GM12864 (cell line): ENCODE measurements around the gene IL1A.

Experiments used
- DNase-seq: peaks from one replicate; pipeline ENCODE4 v3.0.0-alpha.2; 2011; ENCODE audit warnings: low read depth
- H3K4me3 ChIP-seq: 2 replicates; pipeline ENCODE4 v1.5.1; 2011; ENCODE audit warnings: mild to moderate bottlenecking, low read depth, low read length, control low read depth
- TF ChIP-seq, protein P1 (sequence below): IDR thresholded peaks from 2 replicates; pipeline ENCODE4 v1.5.1; 2011; ENCODE audit warnings: low read depth, mild to moderate bottlenecking, moderate library complexity, low read length, control low read depth, inconsistent platforms; ENCODE audit errors: missing control alignments

The IL1A gene

DNA sequence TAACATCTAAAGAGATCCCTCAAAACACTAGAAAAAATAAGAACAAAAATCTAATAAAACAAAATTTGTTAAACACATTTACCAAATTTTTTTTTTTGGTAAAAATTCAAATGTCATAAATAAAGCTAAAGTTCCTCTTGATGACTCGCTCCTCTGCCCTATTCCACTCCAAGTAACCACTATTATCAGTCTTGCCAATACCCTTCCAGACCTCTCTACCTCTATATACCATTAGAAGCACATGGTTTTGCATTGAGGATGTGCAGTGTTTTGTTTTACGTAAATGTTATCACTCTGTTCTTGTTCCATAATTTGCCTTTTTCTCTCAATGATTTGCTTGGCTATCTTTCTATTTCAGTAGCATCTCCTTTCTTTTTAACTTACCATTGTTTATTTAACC lies 41.4 kb upstream of the IL1A start:
- DNase-seq = no peak
- H3K4me3 ChIP-seq = no peak overlapping the region
- TF ChIP-seq, protein P1, sequence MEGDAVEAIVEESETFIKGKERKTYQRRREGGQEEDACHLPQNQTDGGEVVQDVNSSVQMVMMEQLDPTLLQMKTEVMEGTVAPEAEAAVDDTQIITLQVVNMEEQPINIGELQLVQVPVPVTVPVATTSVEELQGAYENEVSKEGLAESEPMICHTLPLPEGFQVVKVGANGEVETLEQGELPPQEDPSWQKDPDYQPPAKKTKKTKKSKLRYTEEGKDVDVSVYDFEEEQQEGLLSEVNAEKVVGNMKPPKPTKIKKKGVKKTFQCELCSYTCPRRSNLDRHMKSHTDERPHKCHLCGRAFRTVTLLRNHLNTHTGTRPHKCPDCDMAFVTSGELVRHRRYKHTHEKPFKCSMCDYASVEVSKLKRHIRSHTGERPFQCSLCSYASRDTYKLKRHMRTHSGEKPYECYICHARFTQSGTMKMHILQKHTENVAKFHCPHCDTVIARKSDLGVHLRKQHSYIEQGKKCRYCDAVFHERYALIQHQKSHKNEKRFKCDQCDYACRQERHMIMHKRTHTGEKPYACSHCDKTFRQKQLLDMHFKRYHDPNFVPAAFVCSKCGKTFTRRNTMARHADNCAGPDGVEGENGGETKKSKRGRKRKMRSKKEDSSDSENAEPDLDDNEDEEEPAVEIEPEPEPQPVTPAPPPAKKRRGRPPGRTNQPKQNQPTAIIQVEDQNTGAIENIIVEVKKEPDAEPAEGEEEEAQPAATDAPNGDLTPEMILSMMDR = no peak

DNA sequence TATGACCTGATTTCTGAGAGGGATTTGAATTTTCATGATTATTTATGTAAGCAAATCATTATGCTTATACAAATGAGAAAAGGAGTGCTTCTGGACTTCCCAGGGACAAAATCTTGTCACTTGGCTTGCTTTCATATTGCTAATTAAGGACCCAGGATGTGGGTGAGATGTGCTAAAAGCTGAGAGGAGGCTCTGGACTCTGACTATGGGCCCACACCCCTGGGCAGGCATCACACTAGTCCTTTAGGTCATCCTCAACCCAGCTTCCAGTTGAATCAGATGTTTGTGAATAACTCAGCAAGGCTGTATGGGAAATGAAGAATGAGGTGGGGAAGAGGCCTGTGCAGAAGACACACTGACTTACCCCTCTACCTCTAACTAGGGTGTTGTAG lies 40.4 kb upstream of the IL1A start:
- TF ChIP-seq, protein P1 = no peak
- DNase-seq = no peak
- H3K4me3 ChIP-seq = no peak overlapping the region

DNA sequence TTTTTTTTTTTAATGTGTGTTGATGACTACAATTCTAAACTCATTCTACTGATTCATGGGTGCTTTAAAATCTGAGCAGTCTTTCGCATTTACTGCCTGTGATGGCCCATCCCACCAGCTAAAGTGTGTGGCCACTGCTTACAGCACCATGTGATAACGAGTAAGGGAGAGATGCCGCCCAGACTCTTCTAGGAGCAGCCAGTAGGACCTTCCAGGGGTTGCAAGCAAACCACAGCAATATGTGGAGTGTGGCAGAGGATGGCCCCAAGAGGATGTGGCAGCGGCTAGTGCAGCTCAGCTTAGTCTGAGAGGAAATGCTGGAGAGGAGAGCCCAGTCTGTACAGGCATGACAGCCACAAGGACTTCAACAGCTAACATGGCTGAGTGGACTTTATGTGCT lies 37.4 kb upstream of the IL1A start:
- TF ChIP-seq, protein P1 = no peak
- no peak for DNase-seq
- no peak overlapping the region for H3K4me3 ChIP-seq

DNA sequence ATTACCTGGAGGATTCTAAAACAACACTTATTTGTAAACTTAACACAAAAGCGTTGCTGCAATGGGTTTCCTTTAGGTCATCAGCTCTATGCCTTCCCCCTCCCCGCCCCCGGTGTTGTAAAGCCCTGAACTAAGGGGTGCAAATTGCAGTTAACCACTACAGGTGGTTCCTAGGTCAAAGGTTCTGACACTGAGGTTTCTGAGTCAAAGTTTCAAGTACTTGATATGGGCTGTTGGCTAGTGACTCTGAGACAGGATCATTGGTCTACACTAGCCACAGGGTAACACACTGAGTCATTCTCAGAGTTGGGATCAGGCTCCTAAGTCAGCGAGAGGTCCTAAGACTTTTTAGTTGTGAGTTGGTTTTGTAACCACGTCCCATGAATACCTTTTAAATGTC lies 36.8 kb upstream of the IL1A start:
- TF ChIP-seq, protein P1 = no peak
- peak; percentile 68 for DNase-seq
- no peak overlapping the region for H3K4me3 ChIP-seq

DNA sequence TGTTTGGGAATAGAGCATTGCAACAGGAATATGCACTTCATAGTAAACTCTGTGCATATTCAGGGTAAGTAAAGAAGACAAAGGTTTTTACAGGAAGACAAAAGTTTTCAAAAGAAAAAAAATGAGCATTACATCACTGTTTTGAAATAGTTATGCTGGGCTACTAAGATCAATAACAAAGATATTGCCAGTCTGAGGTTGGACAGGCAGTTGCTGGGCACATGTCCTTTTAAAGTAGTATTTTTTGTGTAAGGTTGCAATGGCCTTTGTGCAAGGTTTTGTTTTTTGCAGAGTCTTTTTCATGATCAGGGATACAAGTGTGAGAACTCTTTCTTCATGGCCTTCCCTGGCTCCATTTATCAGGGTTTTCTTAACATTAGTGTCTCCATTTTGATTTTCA lies 36.0 kb upstream of the IL1A start:
- TF ChIP-seq, protein P1 = no peak
- no peak for DNase-seq
- no peak overlapping the region for H3K4me3 ChIP-seq

DNA sequence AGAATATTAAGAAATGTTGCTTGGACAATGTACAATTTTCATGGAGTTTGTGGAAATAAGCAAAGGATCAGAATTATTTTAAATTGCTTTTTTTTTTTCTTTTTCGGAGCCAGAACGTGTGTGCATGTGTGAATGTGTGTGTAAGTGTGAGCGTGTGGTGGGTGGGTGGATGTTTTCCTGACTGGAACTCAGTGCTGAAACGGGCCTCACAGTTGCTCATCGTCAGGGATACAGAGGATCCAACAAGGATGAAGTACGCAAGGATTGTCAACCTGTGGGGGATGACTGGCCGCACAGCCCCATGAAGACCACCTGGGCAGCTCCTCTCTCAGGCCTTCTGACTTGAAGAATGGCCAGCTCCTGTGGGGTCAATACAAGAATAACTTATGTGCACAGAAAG lies 34.8 kb upstream of the IL1A start:
- TF ChIP-seq, protein P1 = no peak
- DNase-seq = no peak
- H3K4me3 ChIP-seq = no peak overlapping the region

DNA sequence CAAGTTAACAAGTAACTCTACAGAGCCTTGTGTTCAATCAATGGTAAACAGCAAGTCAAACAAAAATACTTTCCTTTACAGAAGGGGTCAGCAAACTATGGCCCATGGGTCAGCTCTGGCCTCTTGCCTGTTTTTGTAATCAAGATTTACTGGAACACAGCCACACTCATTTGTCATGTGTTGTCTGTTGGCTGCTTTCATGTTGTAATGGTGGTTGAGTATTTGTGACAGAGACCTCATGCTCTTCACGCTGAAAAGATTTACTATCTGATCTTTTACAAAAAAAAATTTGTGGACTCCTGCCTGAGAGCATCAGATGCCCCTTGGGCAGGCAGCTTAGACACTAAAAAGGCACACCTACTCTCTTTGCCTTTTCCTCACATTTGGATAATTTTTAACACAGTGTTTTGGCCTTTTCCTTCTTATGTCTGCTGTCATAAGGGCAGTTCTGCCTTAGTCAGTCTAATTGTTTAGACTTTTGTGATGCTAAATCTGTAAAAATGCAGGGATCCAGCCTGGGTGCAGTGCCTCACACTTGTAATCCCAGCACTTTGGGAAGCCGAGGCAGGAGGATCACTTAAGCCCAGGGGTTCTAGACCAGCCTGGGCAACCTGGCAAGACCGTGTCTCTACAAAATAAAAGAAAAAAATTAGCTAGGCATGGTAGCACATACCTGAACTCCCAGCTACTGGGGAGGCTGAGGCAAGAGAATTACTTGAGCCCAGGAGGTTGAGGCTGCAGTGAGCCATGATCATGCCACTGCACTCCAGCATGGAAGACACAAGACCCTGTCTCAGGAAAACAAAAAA lies 34.0 kb upstream of the IL1A start:
- no peak overlapping the region for H3K4me3 ChIP-seq
- DNase-seq = no peak
- TF ChIP-seq, protein P1 = no peak
